GM19468 (cell line): ENCODE data around the gene JAKMIP2.
"Not testable (repeated sequence)": the region's sequence is repeated elsewhere in the genome, so short reads cannot be mapped to it uniquely, and the experiment has no call there.

Experiments used
- ATAC-seq: cut with Tn5 transposase; IDR thresholded peaks from one replicate; pipeline ENCODE4 v1.9.1; 2021; ENCODE audit warnings: mild to moderate bottlenecking, moderate library complexity, moderate number of reproducible peaks; ENCODE audit not compliant: unreplicated experiment; ENCODE audit errors: extremely low read depth

Gene JAKMIP2

DNA sequence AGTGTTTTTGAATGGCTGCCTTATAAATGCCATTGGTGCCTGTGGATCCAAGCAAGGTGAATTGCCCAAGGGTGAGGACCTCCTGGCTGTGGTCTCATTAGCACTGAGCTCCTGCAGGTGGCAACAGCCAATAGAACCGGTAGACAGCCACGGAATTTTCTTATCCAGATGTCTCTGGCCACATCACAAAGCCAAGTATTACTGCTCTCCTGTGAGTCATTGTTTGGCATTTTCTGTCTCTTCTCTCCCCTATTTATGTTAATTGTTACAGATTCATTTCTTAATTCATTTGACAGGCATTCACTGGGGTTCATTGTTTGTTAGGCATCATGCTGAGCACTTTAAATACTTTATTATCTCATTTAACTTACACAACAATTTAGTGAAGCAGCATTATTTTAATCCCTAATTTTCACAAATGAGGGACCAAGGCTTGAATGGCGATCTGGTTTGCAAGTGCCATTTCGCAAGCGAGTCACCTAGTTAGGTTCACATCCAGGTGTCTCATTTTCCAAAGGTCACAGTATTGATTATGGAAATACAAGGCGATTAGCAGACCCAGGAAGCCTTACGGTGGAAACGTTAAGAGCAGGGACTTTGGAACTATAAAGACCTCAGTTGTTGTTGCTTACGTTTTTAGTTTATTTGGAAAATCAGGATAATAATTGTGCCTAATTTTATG lies 214.5 kb downstream of the JAKMIP2 start:
- ATAC-seq: no peak

DNA sequence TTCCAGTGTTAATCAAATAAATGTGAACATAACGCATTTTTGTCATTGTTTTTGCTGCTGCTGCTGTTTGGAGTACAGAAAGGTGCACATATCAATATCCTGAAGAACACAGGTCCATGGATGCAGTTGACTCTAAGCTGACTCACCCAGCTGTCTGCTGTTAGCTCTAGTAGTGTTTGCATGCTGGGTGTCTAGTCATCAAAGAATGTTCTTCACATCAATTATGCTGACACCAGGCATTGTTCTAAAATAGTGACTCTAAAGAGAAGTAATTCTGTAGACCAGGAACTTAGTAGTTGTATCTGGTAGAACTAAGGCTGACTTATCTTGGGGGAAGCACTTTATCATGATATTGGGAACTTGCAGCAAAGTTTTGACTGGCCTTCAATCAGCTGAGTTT lies 217.0 kb downstream of the JAKMIP2 start:
- no peak for ATAC-seq

DNA sequence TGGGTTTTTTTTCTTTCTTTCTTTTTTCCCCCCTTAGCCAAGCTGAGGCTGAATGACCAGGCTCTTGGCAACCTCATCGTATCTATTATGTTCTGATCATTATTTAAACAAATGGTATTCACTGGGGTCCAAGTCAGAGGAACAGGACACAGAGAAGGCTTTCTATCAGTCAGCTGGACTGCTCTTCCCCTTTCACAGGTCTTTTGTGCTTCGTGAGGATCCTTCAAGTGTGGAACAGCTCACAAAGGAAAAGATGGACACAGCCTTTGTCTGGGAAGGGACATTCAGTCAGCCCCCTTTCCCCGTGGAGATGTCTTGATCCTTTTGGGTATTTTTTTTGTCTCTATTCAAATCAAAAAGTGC lies 218.4 kb downstream of the JAKMIP2 start:
- ATAC-seq: no peak

DNA sequence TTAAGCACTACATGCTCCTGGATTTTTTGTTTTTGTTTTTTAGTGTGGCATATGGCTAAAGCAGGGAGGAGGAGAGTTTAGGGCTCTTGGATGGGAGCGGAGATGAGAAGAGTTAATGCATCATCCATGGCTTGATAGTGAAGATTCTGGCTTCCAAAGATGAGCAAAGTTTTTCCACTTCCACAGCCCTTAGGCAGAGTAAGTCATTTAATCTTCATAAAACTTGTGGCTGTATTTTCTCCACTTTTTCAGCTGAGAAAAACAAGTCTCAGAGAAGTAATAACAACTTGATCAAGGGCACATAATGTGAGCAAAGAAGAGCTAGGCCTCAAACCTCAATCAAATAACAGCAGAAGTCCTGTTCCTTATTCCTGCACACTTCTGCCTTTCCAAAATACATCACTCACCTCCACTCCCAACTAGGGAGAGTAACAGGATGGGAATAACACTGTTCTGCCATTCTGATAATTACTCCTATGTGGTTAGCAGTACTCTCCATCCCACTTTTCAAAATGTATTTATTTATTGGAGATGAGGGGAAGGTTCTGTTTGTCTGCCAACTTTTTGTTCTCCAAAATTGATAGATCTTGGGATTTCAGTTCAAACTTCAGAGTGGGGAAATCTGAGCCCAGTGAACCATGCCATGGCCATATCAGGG lies 218.9 kb downstream of the JAKMIP2 start:
- ATAC-seq: no peak

DNA sequence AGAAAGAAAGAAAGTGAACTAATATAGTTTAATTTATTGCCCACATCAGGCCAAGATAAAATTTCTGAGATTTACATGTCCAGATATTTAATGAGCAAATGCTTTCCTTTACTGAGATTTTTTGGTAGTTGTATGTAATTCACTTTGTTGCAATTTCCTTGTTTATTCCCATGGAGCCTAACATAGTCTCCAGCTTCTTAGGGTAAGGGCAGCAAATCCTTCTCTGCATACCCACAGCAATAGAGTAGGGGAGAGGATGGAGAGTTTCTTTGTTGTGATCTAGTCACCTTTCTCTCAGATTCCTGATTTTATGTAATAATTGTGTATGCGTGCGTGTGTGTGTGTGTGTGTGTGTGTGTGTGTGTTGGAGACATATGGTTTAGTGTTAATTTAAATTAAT lies 221.1 kb downstream of the JAKMIP2 start:
- ATAC-seq: no peak

DNA sequence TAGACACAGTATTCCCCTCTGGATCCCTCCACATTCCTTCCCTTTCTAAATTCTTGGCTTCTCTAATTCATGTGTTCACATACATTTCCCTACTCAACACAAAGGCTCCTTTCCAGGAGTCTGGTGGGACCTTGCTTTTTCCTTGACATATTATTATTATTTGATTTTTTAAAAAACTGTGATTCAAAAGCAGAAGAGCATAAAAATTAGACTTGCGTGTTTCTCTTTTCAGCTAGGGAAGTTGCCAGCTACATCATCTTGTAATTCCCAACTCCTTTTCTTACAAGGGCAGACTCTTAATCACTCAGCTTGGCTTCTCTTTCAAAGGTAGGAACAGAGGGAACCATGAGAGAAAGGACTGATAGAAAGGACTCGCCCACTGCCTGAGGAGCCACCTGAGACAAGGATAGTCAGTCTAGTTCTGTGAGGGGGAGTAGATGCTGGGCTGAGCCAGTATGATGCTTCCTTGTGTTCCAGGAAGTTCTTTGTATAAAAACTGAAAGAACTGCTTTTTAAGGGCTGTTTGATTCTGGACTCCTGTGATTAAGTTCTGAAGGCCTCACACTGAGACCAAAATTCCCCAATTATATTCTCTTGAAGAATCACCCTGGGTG lies 221.7 kb downstream of the JAKMIP2 start:
- ATAC-seq: no peak

DNA sequence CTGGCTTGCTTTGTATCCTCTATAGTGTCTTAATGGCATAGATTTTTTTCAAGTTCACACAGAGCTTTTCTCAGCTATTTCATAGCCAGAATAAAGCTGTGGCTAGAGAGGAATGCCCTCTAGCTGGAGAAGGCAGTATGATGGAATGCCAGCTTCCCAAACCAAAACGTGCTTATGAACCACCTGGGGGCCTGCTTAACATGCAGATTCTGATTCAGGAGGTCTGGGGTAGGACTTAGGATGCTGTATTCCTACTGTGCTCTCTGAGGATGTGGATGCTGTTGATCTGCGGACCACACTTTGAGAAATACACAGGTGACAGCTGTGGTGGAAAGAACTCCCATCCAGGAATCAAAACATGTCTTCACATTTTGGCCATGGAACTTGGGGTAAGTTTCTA lies 222.8 kb downstream of the JAKMIP2 start:
- no peak for ATAC-seq

DNA sequence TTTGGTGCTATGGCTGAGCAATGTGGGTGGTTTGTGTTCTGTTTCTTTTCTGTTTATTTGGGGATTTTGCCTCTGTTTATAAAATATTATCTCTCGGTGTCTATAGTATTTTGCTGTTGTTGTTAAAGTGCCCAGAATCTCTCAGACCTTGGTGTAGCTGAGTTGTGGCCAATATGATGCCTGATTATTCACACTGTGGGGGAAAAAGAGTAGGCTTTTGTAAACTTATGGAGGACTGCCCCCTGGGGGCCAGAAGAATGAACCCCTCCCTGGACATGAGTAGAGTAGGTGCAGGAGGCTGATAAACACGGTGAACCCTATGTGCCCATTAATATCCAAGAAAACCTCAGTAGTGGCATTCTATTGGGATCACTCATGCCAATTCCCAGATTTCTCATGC lies 223.7 kb downstream of the JAKMIP2 start:
- ATAC-seq: peak; percentile 43

DNA sequence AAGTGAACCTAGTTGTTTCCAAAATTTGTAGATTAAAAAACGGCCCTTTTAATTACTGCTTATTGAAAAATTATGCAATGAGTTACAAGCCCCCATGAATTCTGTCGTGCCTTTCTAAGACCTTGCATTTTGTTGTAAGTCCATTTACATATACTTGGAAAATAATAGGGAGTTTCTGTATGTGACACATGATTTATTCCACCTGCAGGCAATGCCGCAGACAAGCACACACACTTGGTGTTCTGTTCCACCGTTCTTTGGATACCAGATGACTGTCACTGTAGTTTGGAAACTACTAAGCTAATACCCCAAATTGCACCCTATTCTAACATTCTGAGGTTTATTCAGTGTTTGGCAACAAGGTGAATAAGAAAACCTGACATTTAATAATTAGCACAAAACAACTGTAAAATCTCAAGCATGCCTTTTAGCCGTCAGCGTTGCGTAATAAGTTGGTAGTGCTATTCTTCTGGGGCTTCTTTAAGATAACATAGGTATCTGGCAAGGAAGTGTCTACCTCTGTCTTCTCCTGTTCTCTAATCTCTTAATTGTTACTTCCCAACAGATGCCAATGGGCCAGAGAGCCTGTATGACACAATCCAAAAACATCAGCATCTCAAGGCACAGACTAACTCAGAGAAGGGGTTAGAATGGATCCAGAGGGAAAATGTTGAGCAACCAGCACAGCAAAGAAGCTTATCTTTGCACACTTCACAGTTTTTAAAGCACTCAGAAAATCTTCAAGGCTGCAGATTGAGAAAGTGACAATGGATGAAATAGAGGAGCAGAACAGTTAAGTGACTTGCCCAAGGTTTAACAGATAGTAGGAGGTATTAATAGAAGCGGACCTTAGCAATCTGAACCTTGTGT lies 224.4 kb downstream of the JAKMIP2 start:
- ATAC-seq: no peak

DNA sequence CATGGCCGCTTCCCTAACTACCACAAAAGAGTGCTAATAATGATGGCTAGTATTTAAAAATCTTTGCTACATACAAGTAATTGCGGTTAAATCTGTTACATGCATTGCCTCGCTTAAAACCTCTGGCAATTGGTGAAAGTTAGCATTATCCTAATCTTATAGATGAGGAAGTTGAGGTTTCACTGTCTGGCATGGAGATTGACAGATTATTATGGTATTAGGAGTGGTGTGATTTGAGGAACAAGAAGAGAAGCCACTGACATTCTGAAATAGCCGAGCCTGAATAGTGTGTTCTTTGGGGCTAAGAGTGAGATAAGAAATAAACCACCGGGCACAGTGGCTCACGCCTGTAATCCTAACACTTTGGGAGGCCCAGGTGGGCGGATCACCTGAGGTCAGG lies 227.4 kb downstream of the JAKMIP2 start:
- no peak for ATAC-seq

DNA sequence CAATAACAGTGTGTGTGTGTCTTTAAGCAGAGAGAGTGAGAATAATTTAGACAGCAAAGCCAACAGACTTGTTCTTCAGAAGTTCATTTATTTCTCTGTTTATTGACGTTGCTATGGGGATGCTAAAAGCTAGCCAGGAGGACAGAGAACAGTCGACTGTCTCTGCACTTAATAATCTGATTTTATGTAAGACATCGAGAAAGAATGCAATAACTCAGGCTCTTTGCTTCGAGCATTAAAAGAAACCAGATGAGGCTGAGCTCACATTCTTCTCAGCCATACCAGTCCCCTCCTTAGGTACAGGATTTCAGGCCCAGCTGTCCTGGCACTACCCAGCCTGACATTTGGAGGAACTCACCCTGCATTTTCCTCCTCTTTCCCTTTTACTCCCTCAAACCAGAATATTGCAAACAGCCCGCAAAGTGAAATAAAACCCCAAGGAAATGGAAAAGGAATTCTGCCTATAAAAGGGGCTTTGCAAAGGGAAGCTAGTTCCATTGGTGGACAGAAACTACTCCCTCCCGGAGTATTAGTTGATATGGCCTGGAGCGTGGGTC lies 228.2 kb downstream of the JAKMIP2 start:
- no peak for ATAC-seq

DNA sequence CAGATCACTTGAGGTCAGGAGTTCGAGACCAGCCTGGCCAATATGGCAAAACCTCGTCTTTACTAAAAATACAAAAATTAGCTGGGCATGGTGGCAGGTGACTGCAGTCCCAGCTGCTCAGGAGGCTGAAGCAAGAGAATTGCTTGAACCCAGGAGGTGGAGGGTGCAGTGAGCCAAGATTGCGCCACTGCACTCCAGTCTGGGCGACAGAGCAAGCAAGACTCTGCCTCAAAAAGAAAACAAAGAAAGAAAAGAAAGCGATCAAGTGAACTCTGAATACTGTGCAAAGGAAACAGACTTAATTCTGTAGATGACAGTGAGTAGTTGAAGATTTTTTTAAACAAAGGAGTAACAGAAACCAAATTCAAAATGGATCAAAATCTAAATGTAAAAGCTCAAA lies 228.7 kb downstream of the JAKMIP2 start:
- not testable (repeated sequence) for ATAC-seq

DNA sequence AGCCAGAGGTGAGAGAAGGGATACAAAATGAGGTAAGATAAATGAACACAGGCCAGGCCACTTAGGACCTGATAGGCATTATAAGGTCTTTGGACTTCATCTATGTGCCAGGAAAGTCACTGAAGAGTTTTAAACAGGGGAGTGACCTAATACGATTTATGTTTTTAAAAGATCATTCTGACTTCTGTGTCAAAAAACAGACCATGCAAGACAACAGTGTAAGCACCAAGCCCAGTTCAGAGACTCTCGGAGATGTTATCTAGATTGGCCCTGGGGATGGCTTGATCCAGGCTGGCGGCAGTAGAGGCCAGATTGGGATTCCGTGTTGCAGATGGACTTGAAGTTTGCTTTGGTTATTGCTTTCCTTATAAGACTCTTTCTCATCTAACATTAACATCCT lies 229.6 kb downstream of the JAKMIP2 start:
- no peak for ATAC-seq

DNA sequence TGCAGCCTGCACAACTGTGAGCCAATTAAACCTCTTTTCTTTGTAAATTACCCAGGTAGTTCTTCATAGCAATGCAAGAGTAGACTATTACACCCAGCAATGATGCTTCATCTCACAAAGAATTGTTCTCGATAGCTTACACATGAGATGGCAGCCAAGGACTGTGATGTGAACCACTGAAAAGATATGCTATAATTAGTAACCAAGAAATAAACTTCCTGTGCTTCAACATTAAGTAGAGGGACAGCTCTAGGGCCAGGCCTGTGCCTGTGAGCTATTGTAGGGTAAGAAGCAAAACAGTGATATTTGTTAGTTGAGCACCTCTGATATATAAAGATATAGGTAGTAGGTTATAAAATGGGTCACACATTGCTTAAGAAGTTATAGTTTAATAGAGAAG lies 230.9 kb downstream of the JAKMIP2 start:
- no peak for ATAC-seq

DNA sequence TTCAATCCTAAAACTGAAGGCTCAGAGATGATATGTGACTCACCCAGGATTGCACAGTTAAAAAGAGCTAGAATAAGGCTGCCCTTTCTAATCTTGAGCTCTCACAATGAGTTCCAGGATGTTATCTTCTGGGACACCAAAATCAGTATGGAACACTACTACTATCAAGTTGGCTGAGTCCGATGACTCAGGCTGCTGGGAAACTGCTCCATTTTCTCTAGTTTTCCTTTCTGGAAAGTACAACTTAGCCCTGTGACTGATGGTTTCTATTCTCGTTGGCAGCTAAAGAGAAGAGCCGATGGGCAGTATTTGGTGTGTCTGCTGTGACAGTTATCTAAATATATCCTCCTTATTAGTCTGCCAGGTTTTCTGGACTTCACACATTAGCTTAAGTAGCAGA lies 234.8 kb downstream of the JAKMIP2 start:
- ATAC-seq: no peak

DNA sequence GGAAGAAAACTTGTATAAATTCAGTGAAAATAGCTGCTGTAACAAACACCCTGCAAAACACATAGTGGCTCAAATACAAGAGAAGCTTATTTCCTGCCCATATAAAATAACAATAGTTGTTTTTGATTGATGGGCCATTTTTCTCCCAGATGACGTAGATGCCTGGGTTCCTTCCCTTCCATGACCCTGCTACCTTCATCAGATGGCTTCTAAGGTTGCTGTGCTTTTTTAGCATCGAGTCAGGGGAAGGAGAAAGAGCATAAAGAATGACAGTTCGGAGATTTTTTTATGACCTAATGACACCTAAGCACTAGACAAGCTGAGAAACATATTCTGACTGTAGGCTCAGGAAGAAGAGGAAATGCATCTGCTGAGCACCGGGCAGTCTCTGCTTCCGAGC lies 238.0 kb downstream of the JAKMIP2 start:
- no peak for ATAC-seq

DNA sequence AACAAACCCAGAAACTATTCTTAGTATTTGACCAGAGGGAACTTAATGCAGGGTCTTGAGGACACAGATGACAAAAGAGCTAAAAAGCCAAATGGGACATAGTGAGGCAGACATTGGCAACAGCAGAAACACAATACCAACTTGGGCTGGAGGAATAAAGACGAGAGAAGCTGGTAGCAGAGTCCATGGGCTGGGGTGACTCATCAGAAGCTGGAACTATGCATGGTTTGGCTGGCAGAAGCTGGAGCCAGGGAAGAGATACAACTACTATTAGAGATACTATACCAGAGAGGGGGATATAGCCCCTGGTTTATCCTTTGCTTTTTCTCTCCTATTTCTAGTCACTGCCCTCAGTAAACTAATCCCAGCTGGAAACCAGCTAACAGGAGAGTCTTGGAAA lies 243.5 kb downstream of the JAKMIP2 start:
- no peak for ATAC-seq

DNA sequence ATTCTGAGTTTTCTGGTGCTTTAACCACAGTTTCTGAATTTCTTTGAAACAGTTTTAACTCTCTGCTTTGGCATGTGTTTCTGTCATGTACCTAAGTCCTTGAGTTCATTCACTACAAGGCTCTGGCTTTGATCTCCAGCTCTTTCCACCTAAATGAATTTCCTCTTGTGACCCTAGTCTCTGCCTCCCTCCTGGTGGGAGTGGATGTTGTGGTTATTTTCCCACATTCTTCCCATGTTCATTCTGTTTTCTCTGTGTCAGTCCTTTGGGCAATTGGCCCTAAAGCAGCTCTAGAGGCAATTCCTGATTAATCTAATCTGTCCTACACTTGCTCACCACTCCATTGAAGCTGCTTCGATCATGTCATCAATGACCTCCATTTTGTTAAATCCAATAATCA lies 244.3 kb downstream of the JAKMIP2 start:
- no peak for ATAC-seq
